ENCODE measurements around the gene HDAC1. TPM values are rescaled to one million over a fixed set of nuclear protein-coding genes. Genes with fewer than 3 reads are reported as not detected.

HDAC1 gene
- polyA plus RNA-seq, 1 of the 3 experiments (the other 2 are of a cell fraction), result 172 TPM

GRCh38 chr1:32350785-32351398 lies 59.0 kb downstream of the HDAC1 start:
- Histone ChIP-seq H4K20me1 (ENCODE audit: insufficient read depth) (no peaks in the 10 kb centered on the region), H3K4me3 (ENCODE audit: low read depth in 2 of 2, low read length in 1 of 2) (peak overlapping the region; percentile 62 to 84), H3K4me2 (peak overlapping the region; percentile 96; the same call in 1 of the 2 replicates), H3K79me2 (ENCODE audit: insufficient read depth) (peaks cover 8% of the 10 kb centered on the region; the same call in 1 of the 2 replicates), H3K9me2 (no peaks in the 10 kb centered on the region), H3K27me3 (ENCODE audit: insufficient read depth) (no peaks in the 10 kb centered on the region), H3F3A (replicated peaks; ENCODE audit: insufficient read depth) (no peaks in the 10 kb centered on the region), H2AFZ (ENCODE audit: low read depth) (no peak overlapping the region), H3K36me3 (replicated peaks in 1 of 2; ENCODE audit: control insufficient read depth in 1 of 2, insufficient read depth in 2 of 2, low read length in 1 of 2) (no peaks in the 10 kb centered on the region), H3K9ac (peak overlapping the region; percentile 87; the same call in 1 of the 2 replicates), H3K4me1 (ENCODE audit: control insufficient read depth in 1 of 2, insufficient read depth in 2 of 2, low read depth in 1 of 2, low read length in 1 of 2) (peaks cover 4 to 9% of the 10 kb centered on the region in 2 experiments; a peak in 2 of 4 replicates), H3K9me3 (no peaks in the 10 kb centered on the region), H3K27ac (ENCODE audit: low read depth in 2 of 2, low read length in 1 of 2) (peak overlapping the region; percentile 79 to 90)
- ChIA-PET CTCF (interaction anchor here (0.5 to 3.4 kb wide), 5 partner anchors 14 to 134 kb away, joined by 3 to 24 read pairs (median 4); partner anchors contain the start of gene MARCKSL1), POLR2A (interaction anchor here (1.0 to 3.5 kb wide), 3 partner anchors 13 to 44 kb away, joined by 5 to 24 read pairs (median 5); partner anchors contain the start of gene MARCKSL1)
- TF ChIP-seq RXRA (IDR thresholded peaks at IDR 0.05; ENCODE audit: borderline replicate concordance, low read depth) (no peak), EP300 (IDR thresholded peaks at IDR 0.05; ENCODE audit: borderline replicate concordance in 1 of 2, low read depth in 1 of 2, low read length in 1 of 2) (no peak), FOXM1 (IDR thresholded peaks at IDR 0.05; ENCODE audit: low read depth) (no peak), FOXJ3 (CRISPR knock-in tag; IDR thresholded peaks at IDR 0.05) (no peak), TEAD4 (IDR thresholded peaks at IDR 0.05; ENCODE audit: borderline replicate concordance, insufficient read depth) (no peak), CHD2 (IDR thresholded peaks at IDR 0.05; ENCODE audit: low read length, partially characterized antibody) (peak; percentile 85), GABPA (IDR thresholded peaks at IDR 0.05; ENCODE audit: low read depth) (no peak), RFX5 (IDR thresholded peaks at IDR 0.05; ENCODE audit: low read length) (no peak), MAX (IDR thresholded peaks at IDR 0.05; ENCODE audit: low read depth) (peak; percentile 100), REST (IDR thresholded peaks at IDR 0.05; ENCODE audit: low read depth, low read length) (no peak; the same call in 1 of the 2 replicates), POLR2AphosphoS5 (IDR thresholded peaks at IDR 0.05; ENCODE audit: low read depth, low read length) (no peak), MEF2A (IDR thresholded peaks at IDR 0.05; ENCODE audit: borderline replicate concordance, low read depth) (no peak), FOSL2 (IDR thresholded peaks at IDR 0.05; ENCODE audit: borderline replicate concordance, low read depth) (no peak), CTCF (IDR thresholded peaks at IDR 0.05) (peak; percentile 68)
- peak; percentile 95 for DNase-seq
- WGBS (ENCODE audit: low lambda C conversion rate), result 37% methylated on average over 15 of the region's 28 CpGs
